Dedifferentiated amniotic fluid mesenchymal stem cell (primary cell): Measurements from ENCODE around the gene THOC1.

Experiments
- DNase-seq: peaks from one replicate; pipeline ENCODE4 v3.0.0-alpha.2; 2016; ENCODE audit errors: extremely low spot score

THOC1 gene

DNA sequence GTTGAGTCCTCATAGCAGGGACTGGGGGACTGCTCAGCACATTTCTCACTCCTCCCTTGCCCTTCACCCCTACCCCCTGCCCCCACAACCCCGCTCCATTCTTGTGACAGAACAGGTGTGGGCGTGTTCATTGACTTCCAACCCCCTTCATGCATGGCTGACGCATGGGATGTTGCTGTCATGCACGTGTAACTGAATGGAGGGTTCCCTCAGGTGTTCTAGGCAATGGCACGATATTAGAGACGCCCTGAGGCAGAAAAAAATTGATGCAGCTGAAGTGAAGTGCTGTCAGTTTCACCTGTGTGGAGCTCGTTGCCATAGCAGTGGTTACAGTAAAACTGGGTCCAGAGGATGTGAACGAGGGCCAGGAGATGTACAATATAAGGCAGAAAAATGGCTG lies 6.5 kb upstream of the THOC1 start:
- no peak for DNase-seq

DNA sequence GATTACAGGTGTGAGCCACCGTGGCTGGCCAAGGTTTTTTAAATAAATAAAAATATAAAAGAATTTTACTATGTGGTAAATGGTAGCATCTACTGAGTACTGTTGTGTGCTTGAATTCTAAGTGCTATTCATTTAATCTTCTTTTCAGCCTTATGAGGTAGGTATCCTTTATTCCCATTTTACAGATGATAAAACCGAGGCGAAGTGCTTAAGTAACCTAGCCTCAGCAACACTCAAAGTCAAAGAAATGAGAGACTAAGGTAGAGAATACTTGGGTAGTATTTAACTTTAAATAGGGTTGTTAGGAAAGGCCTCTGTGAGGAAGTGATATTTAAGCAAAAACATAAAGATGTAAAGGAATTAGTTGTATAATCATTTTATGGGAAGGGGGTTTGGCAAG lies 5.7 kb upstream of the THOC1 start:
- DNase-seq, result no peak

DNA sequence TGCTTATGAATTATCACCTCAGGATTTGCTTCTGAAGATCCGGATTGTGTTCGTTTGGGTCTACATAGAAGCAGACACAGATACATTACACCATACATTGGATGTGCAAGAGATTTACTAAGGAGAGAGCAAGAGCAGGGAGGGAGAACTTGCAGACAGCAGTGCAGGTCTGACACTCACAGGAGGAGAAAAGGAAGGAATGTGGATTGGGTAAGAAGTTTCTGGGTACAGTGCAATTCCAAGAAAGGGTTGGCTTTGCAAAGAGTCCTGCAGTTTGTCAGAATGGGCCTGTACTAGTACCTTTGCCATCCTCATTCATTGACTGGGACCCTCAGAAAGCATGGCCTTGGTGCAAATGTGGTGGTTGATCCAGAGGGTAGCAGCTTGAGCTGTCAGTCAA lies 4.8 kb upstream of the THOC1 start:
- DNase-seq, result no peak

DNA sequence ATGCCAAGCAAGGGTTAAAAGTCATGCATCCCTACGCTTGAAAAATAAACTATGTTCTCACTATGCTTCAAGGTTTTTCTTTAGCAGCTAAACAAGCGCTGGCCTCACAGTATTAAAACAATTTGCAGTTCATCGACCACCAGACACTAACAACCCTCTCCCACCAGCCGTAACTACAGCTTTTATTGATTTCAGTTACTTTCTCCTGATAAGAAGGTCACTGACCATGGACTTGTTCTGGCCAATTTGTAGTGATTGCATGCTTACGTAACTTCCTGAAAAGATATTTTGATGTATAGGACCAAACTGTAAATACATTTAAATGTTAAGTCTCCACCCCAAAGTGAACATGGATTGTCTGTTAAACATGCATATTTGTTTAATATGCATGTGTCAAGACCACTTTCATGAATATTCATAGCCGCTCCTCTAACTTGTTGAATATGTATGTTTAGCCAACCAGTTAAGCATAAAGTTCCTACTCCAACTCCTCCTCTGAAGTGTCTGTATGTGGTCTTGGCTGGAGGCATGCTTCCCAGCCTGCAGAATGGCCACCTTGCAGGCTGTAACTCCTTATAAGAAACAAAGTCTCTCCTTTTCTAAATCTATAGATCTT lies 1.7 kb upstream of the THOC1 start:
- DNase-seq, result no peak

DNA sequence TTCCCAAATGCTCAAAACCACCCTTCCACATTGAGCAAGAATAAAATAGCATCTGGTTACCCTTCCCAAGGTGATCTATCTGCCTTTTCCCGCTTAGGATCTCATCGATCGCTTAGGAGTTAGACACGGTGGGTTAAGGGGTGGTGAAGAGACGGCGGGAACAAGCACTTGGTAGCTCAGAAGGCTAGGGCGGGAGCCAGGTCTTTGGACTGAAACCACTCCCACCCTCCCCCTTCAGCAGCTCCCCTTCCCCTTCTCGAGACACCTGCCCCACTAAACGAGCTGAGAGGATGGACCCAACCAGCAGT lies 513 bp downstream of the THOC1 start:
- no peak for DNase-seq

DNA sequence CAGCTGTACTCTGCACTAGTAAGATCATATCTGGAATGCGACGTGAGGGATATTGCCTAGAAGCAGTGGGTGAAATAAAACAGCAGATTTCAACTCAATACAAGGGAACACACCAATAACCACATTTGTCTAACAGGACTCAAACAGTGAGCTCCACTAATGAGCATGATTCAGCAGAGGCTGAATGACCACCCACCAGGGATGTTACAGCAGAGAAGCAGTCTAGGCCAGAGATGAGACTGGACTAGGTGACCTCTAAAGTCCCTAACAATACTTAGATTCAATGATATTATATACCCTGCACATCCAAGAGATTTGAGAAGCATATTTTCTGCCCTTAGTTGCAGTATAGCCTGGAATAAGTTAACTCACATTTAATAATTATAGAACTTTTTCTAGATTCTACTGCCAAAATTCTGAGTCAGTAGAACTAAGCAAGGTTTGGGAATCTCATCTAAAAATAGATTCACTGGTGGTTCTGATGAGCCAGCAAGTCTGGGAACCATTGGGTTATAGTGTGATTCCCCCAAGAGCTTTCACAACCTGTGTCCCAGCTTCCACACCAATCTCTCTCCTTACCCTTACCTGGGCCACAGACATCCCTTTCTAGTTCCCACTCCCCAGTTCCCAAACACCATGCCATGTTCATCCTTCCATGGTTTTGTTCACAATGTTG lies 6.3 kb downstream of the THOC1 start:
- DNase-seq, result no peak

DNA sequence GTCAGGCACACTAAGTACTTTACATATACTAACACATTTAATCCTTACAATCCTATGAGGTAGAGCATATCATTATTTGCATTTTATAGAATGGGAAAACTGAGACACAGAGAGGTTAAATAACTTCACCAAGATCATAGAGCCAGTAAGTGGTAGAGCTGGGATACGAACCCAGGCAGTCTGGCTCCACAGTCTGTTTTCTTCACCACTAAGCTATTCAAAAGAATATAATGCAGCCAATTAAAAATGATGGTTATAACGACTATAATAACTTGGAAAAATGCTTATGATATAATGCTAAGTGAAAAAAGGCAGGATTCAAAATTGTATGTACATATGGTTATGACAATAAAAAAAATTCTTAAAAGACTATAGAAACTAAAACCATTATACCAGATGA lies 7.3 kb downstream of the THOC1 start:
- no peak for DNase-seq

DNA sequence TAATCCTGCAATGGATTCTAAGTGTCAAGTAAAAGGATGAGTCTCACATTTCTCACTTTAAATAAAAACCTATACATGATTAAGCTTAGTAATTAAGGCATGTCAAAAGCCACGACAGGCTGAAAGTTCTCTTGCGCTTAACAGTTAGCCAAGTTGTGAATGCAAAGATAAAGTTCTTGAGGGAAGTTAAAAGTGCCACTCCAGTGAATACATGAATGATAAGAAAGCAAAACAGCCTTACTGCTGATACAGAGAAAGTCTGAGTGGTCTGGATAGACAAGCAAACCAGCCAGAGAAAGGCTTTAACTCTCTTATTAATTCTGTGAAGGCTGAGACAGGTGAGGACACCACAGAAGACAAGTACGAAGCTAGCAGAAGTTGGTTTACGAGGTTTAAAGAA lies 12.7 kb downstream of the THOC1 start:
- DNase-seq, result no peak

DNA sequence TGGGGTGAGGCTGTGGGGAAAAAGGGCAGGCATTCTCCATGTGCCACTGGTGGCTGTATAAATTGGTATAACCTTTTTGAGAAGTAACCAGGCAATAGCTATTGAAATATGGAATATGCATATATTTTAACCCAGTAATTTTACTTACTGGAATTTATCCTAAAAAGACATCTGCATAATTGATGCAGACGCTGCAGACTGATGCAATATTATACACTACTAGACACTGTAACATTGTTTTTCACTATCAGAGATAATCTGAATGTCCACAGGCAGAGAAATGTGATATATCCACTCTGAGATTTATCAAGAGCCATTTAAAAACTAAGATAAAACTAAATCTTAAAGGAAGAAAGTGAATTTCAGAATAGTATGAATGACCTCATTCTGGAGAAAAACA lies 14.7 kb downstream of the THOC1 start:
- no peak for DNase-seq

DNA sequence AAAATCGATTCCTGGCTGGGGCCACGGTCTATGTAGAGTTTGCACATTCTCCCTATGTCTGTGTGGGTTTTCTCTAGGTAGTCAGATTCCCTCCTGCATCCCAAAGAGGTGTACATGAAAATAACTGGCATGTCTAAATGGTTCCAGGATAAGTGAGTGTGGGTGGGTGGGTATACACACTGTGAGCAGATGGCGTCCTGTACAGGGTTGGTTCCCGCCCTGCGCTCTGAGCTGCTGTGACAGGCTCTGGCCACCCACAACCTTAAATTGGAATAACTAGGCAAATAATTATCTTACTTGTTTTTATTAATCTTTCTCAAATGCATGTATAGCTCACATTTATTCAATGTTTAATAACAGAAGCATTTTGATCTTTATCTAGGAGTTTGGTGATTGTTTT lies 16.3 kb downstream of the THOC1 start:
- DNase-seq, result no peak

DNA sequence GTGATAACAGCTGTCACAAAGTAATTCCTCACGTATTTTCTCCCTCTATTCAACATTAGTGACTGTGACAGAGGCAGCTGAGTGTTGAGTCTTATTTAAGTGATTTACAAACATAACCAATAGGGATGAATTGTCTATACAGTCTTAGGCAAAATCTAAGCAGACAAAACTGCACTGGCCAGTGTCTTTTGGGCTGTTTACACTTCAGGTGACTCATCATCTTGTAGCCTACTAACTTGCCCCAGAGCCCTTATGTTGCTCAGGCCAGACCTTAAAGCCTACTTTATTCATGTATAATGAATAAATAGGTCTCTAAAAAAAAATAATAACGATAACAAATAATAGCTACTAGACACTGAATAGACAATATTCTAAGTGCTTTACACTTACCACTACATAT lies 17.2 kb downstream of the THOC1 start:
- no peak for DNase-seq

DNA sequence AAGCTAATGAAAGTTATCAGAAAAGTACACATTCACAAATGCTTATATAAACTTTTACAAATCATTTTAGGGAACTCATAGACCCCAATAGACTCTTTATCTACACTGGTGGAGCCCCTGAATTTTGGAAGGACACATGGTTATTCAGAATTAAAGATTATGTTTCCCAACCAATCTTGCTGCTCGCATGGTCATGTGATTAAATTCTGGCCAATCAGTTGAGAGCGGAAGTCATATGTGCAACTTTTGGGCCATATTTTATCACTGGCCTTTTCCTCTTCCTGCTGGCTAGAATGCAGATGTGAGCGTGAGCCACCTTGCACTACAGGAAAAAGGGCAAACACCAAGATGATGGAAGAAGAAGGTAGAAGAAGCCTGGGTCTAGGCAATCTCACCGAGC lies 19.8 kb downstream of the THOC1 start:
- no peak for DNase-seq

DNA sequence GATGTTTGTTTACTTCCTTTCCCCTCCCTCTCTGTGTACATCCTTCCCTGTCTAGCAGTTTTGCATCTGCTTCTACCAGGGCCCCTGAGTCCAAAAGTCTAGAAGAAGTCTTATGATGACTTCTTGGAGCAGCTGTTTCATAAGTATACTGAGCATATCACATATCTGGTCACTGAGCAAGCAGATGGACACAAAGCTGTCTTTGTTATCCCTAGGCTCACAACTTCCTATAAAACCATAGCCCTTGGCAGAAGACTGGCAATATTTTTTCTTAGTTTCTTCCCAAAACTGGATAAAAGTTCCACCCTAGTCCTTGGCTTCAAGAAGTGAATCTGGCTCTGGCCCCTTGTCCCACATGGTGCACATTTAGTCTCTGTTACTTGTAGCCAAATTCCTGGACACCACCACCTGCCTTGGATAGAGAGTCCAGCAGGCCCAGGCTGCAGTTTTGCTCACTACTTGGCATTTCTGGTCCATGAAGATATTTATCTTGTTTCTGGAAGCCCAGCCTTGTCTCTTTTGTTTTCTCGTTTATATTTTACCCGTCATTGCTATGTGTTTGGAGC lies 22.5 kb downstream of the THOC1 start:
- no peak for DNase-seq

DNA sequence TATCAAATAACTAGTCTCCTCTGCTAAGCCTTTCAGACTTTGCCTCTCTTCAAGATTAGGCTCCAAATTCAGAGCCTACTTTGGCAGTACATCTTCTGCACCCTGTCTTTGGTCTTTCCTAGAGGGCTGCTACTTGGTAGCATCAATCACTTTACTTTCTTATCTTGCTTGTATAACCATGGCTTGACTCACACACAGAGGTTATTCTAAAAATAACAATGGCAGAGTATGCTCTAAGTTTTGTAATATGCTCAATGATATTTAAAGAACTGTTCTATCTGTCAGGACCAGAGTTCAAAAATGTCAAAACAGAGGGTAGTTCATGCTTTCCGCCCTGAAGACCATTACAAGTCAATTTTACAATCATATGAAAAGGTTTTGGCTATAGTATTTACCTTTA lies 27.7 kb downstream of the THOC1 start:
- no peak for DNase-seq

DNA sequence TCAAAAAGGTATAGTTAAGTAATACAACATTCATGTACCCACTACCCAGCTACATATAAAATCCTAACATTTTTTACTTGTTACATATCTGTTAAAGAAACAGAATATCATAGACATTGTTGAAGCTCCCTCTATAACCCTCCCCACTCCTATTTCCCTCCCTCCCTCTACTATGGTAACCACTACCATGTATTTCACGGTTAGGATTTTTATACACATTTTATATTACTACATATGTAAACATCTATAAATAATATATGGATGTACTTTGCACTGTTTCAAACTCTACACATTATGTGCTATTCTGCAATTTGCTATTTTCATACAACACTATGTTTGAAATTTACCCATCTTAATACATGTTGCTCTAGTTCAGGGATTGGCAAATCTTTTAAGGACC lies 36.3 kb downstream of the THOC1 start:
- no peak for DNase-seq

DNA sequence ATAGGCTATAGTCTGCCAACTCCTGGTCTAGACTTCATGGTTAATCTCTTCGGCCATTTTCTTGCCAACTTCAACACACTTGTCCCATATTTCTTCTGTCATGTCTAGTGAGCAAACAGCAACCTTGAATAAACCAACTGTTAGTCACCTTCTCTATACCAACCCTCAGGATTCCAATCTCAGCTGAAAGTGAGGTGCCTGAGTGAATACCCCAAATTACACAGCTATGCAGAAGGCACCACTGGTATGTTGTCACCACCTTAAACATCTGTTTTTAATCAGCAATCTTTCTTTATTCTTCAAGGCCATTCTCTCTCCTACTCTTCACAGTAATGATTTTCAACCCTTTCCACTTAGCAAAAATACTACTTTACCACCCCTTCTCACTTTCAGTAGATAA lies 39.3 kb downstream of the THOC1 start:
- DNase-seq, result no peak

DNA sequence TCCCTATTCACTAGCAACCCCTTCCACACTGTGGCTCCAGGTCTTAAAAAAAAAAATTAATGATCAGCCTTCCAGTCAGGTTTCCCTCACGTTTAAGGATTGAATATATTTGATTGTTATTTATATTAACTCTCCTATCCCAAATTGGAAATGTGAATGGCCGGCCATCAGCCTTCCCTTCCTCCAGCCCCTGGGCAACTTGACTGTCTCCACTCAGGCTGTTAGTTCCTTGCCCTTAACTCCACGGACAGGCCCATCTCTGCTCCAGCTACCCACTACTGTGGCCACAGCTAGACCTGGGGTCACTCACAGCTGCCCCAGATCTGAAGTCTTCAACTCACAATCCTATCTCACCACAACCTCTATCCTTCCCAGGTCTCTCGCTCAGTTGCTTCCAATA lies 39.9 kb downstream of the THOC1 start:
- no peak for DNase-seq

DNA sequence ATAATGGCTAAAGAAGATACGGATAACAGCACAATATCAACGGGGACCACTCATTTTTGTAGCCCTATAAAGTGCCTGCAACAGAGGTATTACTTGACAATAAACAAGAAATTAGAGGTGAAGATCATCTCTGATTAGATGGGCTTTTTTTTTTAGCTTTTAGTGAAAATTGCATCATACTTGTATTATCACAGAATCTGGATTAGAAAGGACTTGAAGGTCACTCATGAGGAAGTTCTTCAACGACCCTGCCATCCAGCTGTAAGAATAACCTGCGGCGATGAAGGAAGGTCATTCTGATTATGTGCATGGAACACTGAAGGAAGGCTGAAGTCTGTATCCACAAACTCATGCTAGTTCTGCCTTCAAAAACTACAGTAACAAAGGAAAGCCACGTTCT lies 40.5 kb downstream of the THOC1 start:
- DNase-seq, result no peak

DNA sequence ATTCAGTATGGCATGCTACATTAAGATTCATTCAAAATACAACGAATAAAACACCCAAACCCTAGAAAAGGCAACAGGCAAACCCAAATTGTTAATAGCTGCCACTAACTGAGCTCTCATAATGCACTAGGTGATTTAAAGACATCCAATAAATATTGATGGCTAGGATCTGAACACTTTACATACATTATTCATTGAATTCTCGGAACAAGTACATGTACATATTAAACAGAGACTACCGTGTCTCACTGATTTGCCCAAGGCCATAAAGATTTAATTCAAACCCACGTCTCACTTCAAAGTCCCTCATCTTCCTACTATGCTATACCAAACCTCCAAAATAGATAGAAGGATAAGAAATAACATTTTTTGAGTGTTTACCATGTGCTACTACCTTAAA lies 42.1 kb downstream of the THOC1 start:
- DNase-seq, result no peak

DNA sequence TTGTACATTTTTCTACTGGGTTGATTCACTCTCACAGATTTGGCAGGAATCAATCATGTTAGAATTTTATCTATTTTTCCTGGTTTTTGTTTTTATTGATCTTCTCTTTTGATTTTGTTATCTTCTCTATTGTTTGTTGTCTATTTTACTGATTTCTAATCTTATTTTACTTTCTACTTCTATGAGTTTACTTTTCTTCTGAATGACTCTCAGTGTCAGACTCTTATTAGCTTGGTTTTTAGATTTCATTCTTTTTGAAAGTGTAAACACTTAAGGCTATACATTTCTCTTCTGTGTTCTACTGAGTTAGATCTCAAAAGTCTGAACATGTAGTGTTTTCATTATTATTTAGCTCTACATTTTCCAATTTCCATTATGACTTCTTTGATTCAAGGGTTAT lies 47.1 kb downstream of the THOC1 start:
- no peak for DNase-seq

DNA sequence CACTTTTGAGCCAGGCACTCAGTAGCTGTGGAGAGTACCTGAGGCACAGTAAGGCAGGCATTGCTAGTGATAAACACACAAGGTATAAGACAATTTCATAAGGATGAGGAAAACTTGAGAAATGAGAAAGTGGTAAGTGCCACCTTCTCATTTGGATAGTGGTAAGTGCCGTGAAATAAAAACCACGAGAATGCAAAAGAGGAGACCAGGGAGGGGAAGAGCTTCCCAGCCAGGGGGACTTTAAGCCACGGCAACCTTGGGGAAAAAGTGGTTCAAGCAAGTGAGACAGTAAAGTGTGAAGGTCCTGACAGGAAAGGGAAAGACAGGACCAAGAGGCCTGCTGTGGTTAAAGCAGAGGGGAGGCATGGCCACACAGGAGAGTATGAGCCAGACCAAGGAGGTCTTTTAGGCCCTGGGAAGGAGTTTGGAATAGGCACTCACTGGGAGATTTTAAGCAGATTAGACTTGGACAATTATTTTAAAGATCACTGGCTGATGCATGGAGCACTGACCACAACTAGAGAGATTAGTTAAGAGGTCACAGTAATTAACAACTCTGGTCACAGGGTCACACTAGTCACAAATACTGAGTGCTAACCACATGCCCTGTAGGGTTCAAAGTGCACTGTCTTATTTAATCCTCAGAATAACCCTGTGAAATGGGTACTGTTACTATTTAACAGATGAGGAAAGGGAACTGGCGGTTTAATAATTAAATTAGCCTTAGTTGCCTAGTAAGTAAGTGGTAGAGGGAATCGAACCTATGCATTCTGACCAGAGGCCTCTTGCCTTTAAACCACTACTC lies 50.1 kb downstream of the THOC1 start:
- no peak for DNase-seq

DNA sequence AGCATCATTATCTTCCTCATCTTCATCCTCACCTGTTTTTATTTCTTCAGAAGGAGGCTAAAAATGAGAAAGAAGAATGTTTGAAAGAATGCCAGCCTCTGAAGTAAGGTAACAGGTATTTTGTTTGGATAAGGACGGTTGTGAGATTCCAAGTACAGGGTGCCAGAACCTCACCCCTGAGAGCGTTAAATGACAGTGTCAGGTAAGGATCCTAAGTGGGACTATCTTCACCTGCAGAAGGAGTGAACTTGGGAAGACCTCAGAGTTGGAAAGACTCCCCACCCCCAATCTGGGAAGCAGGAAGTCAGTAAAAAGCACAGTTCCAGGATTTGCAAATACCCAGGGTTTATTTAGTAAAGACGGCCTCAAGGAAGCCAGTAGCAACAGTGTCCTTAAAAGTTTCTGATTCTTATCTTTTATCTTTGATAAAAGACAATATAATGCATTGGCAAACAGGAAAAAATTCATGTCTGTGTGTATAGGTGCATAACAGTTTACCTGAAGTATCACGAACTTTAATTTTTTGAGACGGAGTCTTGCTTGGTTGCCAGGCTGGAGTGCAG lies 52.3 kb downstream of the THOC1 start:
- no peak for DNase-seq

DNA sequence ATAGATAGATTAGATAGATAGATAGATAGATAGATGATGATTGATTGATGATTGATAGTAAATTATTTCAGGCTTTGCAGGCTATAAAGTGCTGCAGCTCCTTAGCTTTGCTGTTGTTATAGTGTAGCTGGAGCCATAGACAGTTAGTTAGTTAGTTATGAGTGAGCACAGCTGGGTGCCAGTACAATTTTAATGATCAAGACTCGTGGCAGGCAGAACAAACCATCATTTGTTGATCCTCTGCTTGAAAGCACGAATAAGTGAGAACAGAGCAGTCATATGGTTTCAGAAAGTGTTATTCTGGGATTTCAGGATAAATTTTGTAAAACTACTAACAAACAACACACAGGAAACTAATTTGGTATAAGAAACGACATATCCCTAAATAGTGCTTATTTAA lies 53.9 kb downstream of the THOC1 start:
- DNase-seq, result no peak
